GM13976 (cell line): ENCODE results near the gene TCEAL3.
"Not testable (repeated sequence)": the region's sequence is repeated elsewhere in the genome, so short reads cannot be mapped to it uniquely, and the experiment has no call there.

ENCODE experiments used
- DNase-seq: peaks from one replicate; pipeline ENCODE4 v3.0.0; 2012; ENCODE audit warnings: low spot score
- in situ Hi-C: fragments of 300-500 bp; cut with MboI; formaldehyde crosslinking; loops from one replicate; pipeline ENCODE4 v1.12.0; 2022; ENCODE audit warnings: low sequenced_read_pairs, mixed read lengths, inconsistent platforms; ENCODE audit not compliant: unreplicated experiment
- TF ChIP-seq, protein P1 (sequence below): IDR thresholded peaks from 2 replicates; pipeline ENCODE4 v1.5.1; 2012; ENCODE audit warnings: borderline replicate concordance, mild to moderate bottlenecking; ENCODE audit not compliant: insufficient read depth; ENCODE audit errors: extremely low read depth, missing control alignments, control extremely low read depth

Gene TCEAL3

DNA sequence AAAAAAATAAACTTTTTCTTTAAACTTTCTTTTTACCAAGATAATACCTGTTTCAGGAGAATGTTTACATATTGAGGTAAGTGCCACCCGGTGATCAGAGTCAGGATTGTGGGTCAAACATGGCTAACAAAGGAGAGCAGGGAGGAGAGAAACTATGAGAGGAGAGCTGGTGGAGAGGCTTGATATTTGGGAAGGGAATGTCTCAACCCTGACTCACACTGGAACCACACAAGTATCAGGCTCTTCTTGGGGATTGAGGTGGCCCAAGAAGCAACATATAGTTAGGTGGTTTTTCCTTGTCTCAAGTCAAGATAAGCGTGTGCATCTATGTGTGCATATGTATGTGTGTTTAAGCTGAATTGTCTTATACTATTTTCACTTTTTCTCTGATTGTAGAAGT is 27.7 kb downstream of the TCEAL3 start:
- in situ Hi-C loops, result no loop called here
- TF ChIP-seq, protein P1, sequence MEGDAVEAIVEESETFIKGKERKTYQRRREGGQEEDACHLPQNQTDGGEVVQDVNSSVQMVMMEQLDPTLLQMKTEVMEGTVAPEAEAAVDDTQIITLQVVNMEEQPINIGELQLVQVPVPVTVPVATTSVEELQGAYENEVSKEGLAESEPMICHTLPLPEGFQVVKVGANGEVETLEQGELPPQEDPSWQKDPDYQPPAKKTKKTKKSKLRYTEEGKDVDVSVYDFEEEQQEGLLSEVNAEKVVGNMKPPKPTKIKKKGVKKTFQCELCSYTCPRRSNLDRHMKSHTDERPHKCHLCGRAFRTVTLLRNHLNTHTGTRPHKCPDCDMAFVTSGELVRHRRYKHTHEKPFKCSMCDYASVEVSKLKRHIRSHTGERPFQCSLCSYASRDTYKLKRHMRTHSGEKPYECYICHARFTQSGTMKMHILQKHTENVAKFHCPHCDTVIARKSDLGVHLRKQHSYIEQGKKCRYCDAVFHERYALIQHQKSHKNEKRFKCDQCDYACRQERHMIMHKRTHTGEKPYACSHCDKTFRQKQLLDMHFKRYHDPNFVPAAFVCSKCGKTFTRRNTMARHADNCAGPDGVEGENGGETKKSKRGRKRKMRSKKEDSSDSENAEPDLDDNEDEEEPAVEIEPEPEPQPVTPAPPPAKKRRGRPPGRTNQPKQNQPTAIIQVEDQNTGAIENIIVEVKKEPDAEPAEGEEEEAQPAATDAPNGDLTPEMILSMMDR, result no peak
- DNase-seq, result no peak

- in situ Hi-C loops, result no loop called here
- TF ChIP-seq, protein P1, result no peak
- no peak for DNase-seq
Observed at GRCh38 chrX:103637604-103638338, 30.0 kb downstream of the TCEAL3 start.

DNA sequence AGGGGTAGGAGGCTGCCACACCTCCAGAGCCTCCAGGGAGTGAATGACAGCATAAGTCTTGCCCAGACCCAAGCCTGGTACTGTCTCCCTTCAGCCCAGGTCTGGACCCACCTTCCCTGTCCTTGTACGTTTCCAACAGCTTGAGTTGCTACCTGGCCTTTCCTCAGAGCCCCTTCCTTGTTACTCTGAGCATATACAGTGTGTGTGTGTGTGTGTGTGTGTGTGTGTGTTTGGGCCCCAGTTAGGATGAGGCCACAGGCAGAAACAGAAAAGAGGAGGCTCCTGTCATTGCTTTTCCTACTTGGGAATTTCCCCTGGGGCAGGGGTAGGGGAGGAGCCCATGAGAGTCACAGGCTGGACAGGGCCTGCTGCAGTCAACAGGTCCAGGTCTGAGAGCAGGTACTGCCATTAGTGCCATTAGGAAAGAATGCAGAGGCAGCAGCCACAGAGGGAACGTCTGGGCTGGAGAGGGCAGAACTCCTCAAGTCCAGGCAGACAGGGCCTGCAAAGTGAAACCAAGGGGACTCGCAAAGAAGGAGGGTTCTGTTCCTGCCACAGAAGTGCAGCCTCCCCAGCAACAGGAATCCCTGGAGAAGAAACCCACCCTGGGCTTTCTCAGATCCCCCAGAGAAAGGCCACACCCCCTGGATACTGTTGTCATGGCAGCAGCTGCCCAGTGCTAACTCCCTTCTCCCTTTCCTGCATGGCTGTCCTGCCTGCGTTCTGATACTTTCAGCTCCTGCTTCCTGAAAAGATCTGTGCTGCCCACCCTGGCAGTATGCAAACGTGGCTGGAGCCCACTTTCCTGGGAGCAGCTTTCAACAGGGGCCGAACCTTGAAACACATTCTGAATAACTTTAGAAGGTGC is 30.9 kb downstream of the TCEAL3 start:
- DNase-seq, in situ Hi-C loops: not testable (repeated sequence)

GRCh38 chrX:103640401-103641155 is 32.8 kb downstream of the TCEAL3 start:
- TF ChIP-seq, protein P1, result no peak
- in situ Hi-C loops, result no loop called here
- no peak for DNase-seq

DNA sequence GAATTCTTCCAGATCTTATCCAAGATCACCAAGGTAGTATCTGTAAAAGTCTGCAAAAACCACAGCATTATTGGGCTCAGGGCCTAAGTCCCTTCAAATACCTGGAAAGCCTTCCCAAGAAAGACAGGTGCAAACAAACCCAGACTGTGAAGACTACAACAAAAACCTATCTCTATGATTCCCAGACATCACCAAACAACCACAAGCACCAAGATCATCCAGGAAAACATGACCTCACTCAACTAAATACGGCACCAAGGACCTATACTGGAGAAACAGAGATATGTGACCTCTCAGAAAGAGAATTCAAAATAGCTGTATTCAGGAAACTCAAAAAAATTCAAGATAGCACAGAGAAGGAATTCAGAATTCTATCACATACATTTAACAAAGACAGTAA is 36.4 kb downstream of the TCEAL3 start:
- TF ChIP-seq, protein P1, result no peak
- DNase-seq, result no peak
- in situ Hi-C loops, result no loop called here

DNA sequence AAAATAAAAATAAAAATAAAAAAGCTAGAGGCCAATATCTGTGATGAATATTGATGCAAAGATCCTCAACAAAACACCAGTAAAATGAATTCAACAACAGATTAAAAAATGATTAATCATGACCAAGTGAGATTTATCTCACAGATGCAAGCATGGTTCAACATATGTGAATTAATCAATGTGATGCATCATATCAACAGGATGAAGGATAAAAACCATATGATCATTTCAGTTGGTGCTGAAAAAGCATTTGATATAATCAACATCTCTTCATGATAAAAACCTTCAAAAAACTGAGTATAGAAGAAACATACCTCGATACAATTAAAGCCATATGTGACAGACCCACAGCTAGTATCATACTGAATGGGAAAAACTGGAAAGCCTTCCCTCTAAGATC is 39.9 kb downstream of the TCEAL3 start:
- in situ Hi-C loops, result no loop called here
- TF ChIP-seq, protein P1, result no peak
- DNase-seq, result no peak
